ENCODE data around the gene AFAP1. TPM values are rescaled to one million over a fixed set of nuclear protein-coding genes. Genes with fewer than 3 reads are reported as not detected.

AFAP1 gene
- total RNA-seq, 2 donors from 2014 or later, result 18.2 to 22.5 TPM

GRCh38 chr4:7926822-7927221 is 12.8 kb downstream of the AFAP1 start:
- Mint-ChIP-seq H3K9me3 (peaks cover 14% of the 10 kb centered on the region), H3K4me3 (no peak overlapping the region), H3K4me1 (peaks cover 19% of the 10 kb centered on the region), H3K27ac (no peak overlapping the region), H3K27me3 (ENCODE audit: insufficient read depth) (no peaks in the 10 kb centered on the region), H3K36me3 (ENCODE audit: low read depth) (peaks cover 19% of the 10 kb centered on the region)
- TF ChIP-seq, protein P1, sequence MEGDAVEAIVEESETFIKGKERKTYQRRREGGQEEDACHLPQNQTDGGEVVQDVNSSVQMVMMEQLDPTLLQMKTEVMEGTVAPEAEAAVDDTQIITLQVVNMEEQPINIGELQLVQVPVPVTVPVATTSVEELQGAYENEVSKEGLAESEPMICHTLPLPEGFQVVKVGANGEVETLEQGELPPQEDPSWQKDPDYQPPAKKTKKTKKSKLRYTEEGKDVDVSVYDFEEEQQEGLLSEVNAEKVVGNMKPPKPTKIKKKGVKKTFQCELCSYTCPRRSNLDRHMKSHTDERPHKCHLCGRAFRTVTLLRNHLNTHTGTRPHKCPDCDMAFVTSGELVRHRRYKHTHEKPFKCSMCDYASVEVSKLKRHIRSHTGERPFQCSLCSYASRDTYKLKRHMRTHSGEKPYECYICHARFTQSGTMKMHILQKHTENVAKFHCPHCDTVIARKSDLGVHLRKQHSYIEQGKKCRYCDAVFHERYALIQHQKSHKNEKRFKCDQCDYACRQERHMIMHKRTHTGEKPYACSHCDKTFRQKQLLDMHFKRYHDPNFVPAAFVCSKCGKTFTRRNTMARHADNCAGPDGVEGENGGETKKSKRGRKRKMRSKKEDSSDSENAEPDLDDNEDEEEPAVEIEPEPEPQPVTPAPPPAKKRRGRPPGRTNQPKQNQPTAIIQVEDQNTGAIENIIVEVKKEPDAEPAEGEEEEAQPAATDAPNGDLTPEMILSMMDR (conservative IDR thresholded peaks at IDR 0.05), result no peak
- 92 to 94% methylated on average over 3 to 7 of the region's 7 CpGs for WGBS, 2 experiments (ENCODE audit: insufficient coverage in 1 of 2, insufficient read length in 1 of 2)
- H3K9me3 ChIP-seq (ENCODE audit: control insufficient read depth, low read length), result peaks cover 18% of the 10 kb centered on the region
- DNase-seq, result no peak
- peaks cover 9% of the 10 kb centered on the region for H3K36me3 ChIP-seq (ENCODE audit: control insufficient read depth, insufficient read depth, low read length)
- H3K27me3 ChIP-seq (ENCODE audit: control insufficient read depth, insufficient read depth, low read length, poor library complexity, severe bottlenecking), result no peaks in the 10 kb centered on the region
- H3K9ac ChIP-seq (ENCODE audit: extremely low read depth, low read length, poor library complexity, severe bottlenecking), result no peak overlapping the region
- H3K4me3 ChIP-seq (ENCODE audit: low read length), result no peak overlapping the region
- no peaks in the 10 kb centered on the region for H3K4me1 ChIP-seq (ENCODE audit: control insufficient read depth, insufficient read depth, low read length)
- H3K27ac ChIP-seq (ENCODE audit: low read depth, low read length), result no peak overlapping the region

GRCh38 chr4:7924570-7924969 is 15.1 kb downstream of the AFAP1 start:
- H3K4me1 ChIP-seq (ENCODE audit: control insufficient read depth, insufficient read depth, low read length), result no peaks in the 10 kb centered on the region
- TF ChIP-seq, protein P1 (conservative IDR thresholded peaks at IDR 0.05), result no peak
- no peak overlapping the region for H3K4me3 ChIP-seq (ENCODE audit: low read length)
- no peaks in the 10 kb centered on the region for H3K27me3 Mint-ChIP-seq (ENCODE audit: insufficient read depth)
- no peaks in the 10 kb centered on the region for H3K27me3 ChIP-seq (ENCODE audit: control insufficient read depth, insufficient read depth, low read length, poor library complexity, severe bottlenecking)
- 86 to 94% methylated on average over 3 to 4 of the region's 4 CpGs for WGBS, 2 experiments (ENCODE audit: insufficient coverage in 1 of 2, insufficient read length in 1 of 2)
- no peak overlapping the region for H3K4me3 Mint-ChIP-seq
- H3K36me3 Mint-ChIP-seq (ENCODE audit: low read depth), result peaks cover 21% of the 10 kb centered on the region
- DNase-seq, result no peak
- peaks cover 18% of the 10 kb centered on the region for H3K9me3 ChIP-seq (ENCODE audit: control insufficient read depth, low read length)
- peaks cover 9% of the 10 kb centered on the region for H3K36me3 ChIP-seq (ENCODE audit: control insufficient read depth, insufficient read depth, low read length)
- H3K27ac Mint-ChIP-seq, result no peak overlapping the region
- H3K9ac ChIP-seq (ENCODE audit: extremely low read depth, low read length, poor library complexity, severe bottlenecking), result no peak overlapping the region
- peaks cover 14% of the 10 kb centered on the region for H3K9me3 Mint-ChIP-seq
- no peak overlapping the region for H3K27ac ChIP-seq (ENCODE audit: low read depth, low read length)
- peaks cover 5% of the 10 kb centered on the region for H3K4me1 Mint-ChIP-seq

- DNase-seq, result no peak
- Histone ChIP-seq H3K4me1 (ENCODE audit: control insufficient read depth, insufficient read depth, low read length) (no peaks in the 10 kb centered on the region), H3K9ac (ENCODE audit: extremely low read depth, low read length, poor library complexity, severe bottlenecking) (no peak overlapping the region), H3K27me3 (ENCODE audit: control insufficient read depth, insufficient read depth, low read length, poor library complexity, severe bottlenecking) (no peaks in the 10 kb centered on the region), H3K27ac (ENCODE audit: low read depth, low read length) (no peak overlapping the region), H3K36me3 (ENCODE audit: control insufficient read depth, insufficient read depth, low read length) (peaks cover 9% of the 10 kb centered on the region), H3K4me3 (ENCODE audit: low read length) (no peak overlapping the region), H3K9me3 (ENCODE audit: control insufficient read depth, low read length) (peaks cover 18% of the 10 kb centered on the region)
- peaks cover 14% of the 10 kb centered on the region for H3K9me3 Mint-ChIP-seq
- H3K27ac Mint-ChIP-seq, result no peak overlapping the region
- TF ChIP-seq, protein P1 (conservative IDR thresholded peaks at IDR 0.05), result no peak
- H3K27me3 Mint-ChIP-seq (ENCODE audit: insufficient read depth), result no peaks in the 10 kb centered on the region
- H3K4me3 Mint-ChIP-seq, result no peak overlapping the region
- H3K36me3 Mint-ChIP-seq (ENCODE audit: low read depth), result peaks cover 22% of the 10 kb centered on the region
- 90 to 92% methylated on average over 5 to 7 of the region's 7 CpGs for whole genome bisulfite sequencing, 2 experiments (ENCODE audit: insufficient coverage in 1 of 2, insufficient read length in 1 of 2)
- H3K4me1 Mint-ChIP-seq, result peaks cover under 1% of the 10 kb centered on the region
These were observed 15.5 kb downstream of the AFAP1 start for GRCh38 chr4:7924163-7924562.
